Endothelial cell of hepatic sinusoid (primary cell): ENCODE results near the gene FOXA1.

Experiments
- in situ Hi-C: cut with HindIII; loops from 2 replicates; pipeline ENCODE4 v1.10.0; 2017; ENCODE audit warnings: low sequenced_read_pairs

Gene FOXA1

GRCh38 chr14:37594971-37595808 lies at the start of gene FOXA1, which contains the start of gene TTC6:
Gene FOXA1 (minus strand): TSS chr14:37595249. CDS start chr14:37594972, 277 bp downstream.
Gene TTC6 (plus strand): TSS chr14:37595629. CDS start chr14:37622065, 26,436 bp downstream.
- in situ Hi-C loops: no loop called here

- in situ Hi-C loops: no loop called here
These were observed 48.7 kb upstream of the FOXA1 start for GRCh38 chr14:37643701-37644100.

GRCh38 chr14:37642125-37642524 lies 47.1 kb upstream of the FOXA1 start:
- in situ Hi-C loops: no loop called here

DNA sequence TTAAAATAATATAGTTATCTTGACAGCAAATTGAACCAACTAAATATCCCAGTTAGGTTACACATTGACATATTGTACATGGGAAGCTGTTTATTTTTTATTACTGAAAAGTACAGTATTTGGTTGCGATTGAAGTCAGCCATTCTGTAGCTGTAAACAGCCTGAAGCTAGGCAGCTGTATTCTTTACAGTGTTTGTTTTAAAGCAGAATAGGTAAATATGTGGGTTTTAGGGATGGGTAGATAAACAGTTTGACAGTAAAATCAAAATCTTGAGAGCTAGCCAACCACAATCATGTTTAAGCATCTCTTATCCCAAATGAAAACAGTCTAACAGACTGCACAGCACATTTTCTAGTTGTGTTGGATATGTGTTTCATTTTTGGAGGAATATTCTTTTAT lies 46.1 kb upstream of the FOXA1 start:
- in situ Hi-C loops: no loop called here

- in situ Hi-C loops: no loop called here
These were observed 43.5 kb upstream of the FOXA1 start for GRCh38 chr14:37638599-37638998.

DNA sequence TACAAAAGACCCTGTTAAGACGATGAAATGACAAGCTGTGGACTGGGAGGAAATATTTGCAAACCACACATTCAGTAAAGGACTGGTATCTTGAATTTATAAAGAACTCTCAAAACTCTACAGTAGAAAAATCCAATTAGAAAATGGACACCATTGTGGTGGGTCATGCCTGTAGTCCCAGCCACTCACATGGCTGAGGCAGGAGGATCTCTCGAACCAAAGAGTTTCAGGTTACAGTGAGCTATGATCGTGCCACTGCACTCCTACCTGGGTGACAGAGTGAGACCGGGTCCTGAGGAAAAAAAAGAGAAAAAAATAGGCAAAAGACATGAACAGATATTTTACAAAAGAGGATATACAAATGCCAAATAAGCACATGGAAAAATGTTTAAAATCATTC lies 42.3 kb upstream of the FOXA1 start:
- in situ Hi-C loops: no loop called here

DNA sequence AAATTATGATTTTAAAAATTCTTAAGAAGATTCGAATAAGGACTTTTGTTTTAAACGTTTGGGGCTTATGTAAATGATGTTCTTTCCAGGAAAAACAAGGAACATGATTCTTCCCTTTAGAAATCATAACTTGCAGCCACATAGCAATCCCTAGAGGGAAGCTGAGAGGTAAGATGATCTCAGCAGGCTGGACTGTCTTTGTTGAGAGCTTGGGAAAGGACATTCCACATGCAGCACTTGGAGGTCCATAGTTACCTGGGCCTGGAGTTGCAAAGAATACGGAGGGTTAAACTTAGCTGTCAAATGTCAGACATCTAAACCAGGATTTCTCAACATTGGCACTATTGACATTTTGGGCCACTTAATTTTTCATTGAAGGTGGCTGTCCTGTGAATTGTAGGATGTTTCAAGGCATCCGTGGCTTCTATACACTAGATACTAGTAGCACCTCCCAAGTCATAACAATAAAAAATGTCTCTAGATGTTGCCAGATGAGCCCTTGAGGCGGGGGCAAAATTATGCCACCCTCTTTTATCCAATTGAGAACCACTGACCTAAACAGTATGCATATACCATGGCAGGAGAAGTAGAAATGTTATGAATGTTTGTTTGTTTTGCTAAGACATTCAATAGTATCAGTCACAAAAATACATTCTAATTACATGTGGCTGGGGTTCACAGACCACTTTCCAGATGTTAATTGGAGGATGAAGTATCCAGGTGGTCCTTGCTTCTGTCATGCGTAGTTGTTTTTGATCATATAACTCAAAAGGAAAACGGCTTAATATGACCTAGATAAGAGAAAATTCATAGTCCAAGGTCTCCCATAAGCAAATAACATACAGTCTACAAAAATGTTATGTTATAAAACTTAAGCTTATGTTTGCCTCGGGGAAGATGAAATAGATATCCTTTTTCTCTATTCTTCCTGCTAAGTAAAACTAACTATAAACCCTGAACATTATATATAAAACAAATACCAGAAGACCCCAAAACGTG lies 30.8 kb upstream of the FOXA1 start:
- in situ Hi-C loops: no loop called here

- in situ Hi-C loops: no loop called here
These were observed 28.9 kb upstream of the FOXA1 start for GRCh38 chr14:37623971-37624370.

DNA sequence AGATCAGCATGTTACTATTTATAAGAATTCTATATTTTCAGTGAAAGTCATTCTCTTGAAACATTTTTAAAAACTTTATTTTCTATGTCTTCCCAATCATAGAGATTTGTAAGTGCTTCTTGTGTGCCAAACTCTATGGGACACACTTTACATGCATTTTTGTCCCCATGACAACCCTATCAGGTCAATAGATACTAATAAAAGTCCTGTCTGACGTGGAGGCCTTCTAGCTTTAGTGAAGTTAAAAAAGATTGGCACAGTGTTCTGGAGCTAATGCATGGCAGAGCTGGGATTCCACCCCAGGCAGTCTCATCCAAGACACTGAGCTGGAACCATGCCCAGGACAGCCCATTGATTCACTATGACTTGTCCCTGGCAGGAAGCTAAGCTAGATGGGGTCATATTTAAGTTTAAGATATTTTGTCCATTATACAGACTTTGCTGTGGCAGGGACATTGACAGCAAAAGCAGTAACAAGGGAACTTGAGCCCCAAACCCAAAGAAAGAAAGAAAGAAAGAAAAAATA lies 28.4 kb upstream of the FOXA1 start:
- in situ Hi-C loops: no loop called here

- in situ Hi-C loops: no loop called here
These were observed 27.3 kb upstream of the FOXA1 start for GRCh38 chr14:37622231-37622923.

- in situ Hi-C loops: no loop called here
These were observed 25.8 kb upstream of the FOXA1 start for GRCh38 chr14:37620856-37621255.

- in situ Hi-C loops: no loop called here
These were observed 23.5 kb upstream of the FOXA1 start for GRCh38 chr14:37618498-37619028.

- in situ Hi-C loops: no loop called here
These were observed 22.9 kb upstream of the FOXA1 start for GRCh38 chr14:37617864-37618365.

DNA sequence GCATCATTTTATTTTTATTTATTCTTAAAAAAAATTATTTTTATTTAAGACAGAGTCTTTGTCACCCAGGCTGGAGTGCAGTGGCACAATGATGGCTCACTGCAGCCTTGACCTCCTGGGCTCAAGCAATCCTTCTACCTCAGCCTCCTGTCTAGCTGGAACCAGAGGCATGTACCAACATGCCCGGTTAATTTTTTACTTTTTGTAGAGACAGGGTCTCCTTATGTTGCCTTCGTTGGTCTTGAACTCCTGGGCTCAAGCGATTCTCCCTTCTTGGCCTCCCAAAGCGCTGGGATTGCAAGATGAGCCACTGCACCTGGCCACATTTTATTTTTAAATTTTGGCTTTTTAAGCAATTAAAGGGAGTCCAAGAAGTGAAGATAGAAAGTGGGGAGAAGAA lies 21.8 kb upstream of the FOXA1 start:
- in situ Hi-C loops: no loop called here

DNA sequence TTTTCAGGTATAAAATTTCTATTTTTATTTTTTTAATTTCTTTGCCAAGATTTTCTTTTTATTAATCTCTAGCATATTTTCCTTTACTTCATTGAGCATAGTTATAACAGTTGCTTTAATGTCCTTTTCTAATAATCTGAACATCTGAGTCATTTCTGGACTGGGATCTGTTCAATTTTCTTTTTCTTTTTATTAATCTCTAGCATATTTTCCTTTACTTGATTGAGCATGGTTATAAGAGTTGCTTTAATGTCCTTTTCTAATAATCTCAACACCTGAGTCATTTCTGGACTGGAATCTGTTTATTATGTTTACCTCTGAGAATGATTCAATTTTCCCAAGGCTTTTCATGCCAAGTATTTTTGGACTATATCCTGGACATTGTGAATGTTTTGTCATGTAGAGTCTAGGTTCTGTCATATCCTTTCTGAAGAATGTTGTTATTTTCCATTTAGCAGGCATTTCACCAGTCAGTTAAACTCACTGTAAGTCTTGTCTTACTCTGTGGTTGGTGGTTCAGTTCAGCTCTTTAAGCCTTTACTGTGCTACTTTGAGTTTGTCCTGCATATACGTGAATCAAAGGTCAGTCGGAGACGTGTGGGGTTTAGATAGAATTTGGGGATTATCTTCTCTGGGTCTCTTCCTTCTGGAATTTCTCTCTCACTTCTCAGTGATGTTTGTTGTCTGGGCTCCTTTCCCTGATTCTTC lies 20.7 kb upstream of the FOXA1 start:
- in situ Hi-C loops: no loop called here

- in situ Hi-C loops: no loop called here
These were observed 16.0 kb upstream of the FOXA1 start for GRCh38 chr14:37610945-37611523.

DNA sequence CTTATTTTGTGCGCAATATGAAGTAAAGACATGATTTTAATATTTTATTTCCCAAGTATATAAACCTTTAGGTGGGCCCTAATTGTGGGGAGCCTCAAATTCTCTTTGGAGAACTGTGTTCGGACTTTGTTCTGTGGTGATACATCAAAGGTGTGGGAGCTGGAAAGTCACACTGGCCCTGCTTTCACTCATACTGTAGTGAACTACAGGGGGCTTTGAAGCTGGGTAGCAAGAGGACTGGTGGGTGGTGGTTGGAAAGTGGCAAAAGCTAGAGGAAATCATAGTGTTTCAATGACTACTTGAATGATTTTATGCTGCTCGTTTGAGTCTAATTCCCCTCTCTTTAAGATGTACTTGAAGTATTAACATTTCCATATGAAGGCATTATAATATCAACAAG lies 13.6 kb upstream of the FOXA1 start:
- in situ Hi-C loops: no loop called here

GRCh38 chr14:37606678-37607077 lies 11.6 kb upstream of the FOXA1 start:
- in situ Hi-C loops: no loop called here

DNA sequence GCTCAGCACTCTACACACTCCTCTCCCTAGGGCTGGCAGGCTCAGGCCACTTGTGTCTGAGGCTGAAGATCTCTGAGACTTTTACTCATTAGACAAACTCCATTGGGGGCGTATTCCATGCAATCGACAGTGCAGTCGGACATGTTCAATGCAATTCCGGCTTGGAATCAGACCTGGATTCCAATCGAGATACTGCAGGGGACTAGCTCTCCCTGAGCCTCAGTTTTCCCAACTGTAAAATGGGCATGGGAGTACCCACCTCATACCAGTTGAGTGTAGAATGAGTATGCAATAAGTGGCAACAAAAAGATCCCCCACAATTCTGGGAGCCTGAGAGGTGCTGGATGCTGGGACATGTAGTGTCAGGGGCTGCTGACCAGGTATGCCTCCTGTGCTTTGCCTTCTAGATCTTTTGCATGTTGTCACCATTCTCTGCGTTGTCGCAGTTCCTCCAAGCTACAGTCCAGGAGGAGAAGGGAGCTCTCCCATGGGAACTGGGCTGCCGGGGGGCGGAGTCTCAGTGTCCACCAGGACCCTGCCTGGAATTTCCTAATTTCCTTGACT lies 8.7 kb upstream of the FOXA1 start:
- in situ Hi-C loops: no loop called here
